ENCODE data around the gene PIGU.

DNA sequence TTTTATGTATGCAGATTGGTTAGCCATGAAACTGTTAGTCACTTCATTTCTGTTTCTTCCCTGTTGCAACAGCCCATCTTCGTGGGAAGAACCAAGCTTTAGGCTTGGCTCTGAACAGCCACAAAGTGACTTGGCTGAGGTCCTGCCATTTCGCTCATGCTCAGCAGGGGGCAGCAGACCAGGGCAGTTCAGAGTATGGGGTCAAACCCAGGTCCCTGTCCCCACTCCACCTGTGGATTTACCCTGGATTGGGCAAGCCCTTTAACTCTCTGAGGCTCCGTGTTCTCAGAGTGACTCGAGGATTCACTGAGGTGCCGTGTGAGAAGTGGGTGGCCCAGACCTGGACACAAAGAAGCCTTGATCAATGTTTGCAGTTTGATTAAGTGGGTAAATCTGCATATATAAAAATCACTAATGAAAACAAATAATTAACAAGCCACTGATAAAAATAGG is 138.2 kb downstream of the PIGU start:
- TF ChIP-seq GATA3 (IDR thresholded peaks at IDR 0.05; ENCODE audit: low read depth, low read length), result no peak
- TF ChIP-seq GATA2 (IDR thresholded peaks at IDR 0.05; ENCODE audit: low read depth, low read length), result no peak

Data from SH-SY5Y (cell line).